B cell (primary cell): ENCODE results near the gene CTSH. TPM values are rescaled to one million over a fixed set of nuclear protein-coding genes. Genes with fewer than 3 reads are reported as not detected.

Experiments used
- ATAC-seq: fragments of 200-7000 bp; cut with Tn5 transposase; one replicate; pipeline ENCODE4 v1.10.0; 2021; ENCODE audit warnings: low read depth, mild to moderate bottlenecking, moderate number of reproducible peaks, moderate library complexity
- CTCF ChIA-PET: fragments of 350-600 bp; sonication (Branson Sonifier 250); formaldehyde crosslinking; loops from one replicate; lab custom pipeline; 2021; ENCODE audit warnings: antibody characterized with exemption, inconsistent platforms; lab: Charles Lee
- POLR2A ChIA-PET: fragments of 350-600 bp; sonication (Branson Sonifier 250); formaldehyde crosslinking; loops from one replicate; lab custom pipeline; 2021; ENCODE audit warnings: antibody characterized with exemption; lab: Charles Lee
- DNase-seq: peaks from one replicate; pipeline ENCODE4 v3.0.0; 2013
- H2AFZ ChIP-seq: 2 replicates; pipeline ENCODE4 v1.6.1; 2012; ENCODE audit warnings: mild to moderate bottlenecking, low read depth, low read length; ENCODE audit not compliant: insufficient read depth, poor library complexity, severe bottlenecking
- H3K27ac ChIP-seq, 2 donors: 1 replicate in 1 of 2; 2 replicates in 1 of 2; pipeline ENCODE4 v1.5.1; 2012 to 2013; ENCODE audit warnings: low read length in 2 of 2, mild to moderate bottlenecking in 2 of 2, moderate library complexity in 1 of 2
- H3K27me3 ChIP-seq, 4 experiments: fragments of 200-600 bp in 1 of 4; sonication (generic) in 1 of 4; replicated peaks in 1 of 4; 1 replicate in 2 of 4; 2 replicates in 2 of 4; pipeline versions ENCODE4 v1.6.1 to v1.7.0; 2013 to 2016; ENCODE audit warnings: low read length in 3 of 4, mild to moderate bottlenecking in 2 of 4, mixed read lengths in 1 of 4, moderate library complexity in 1 of 4; ENCODE audit not compliant: insufficient read depth in 4 of 4, control insufficient read depth in 3 of 4; ENCODE audit errors: control extremely low read depth in 1 of 4
- H3K36me3 ChIP-seq, 2 experiments: replicated peaks in 1 of 2; 1 replicate in 1 of 2; 2 replicates in 1 of 2; pipeline versions ENCODE4 v1.6.1 to v1.7.1; 2013; ENCODE audit warnings: low read length in 1 of 2; ENCODE audit not compliant: insufficient read depth in 2 of 2, control insufficient read depth in 1 of 2; ENCODE audit errors: control extremely low read depth in 1 of 2, extremely low read depth in 1 of 2
- H3K4me1 ChIP-seq, 2 donors: fragments of 200-600 bp in 1 of 2; sonication (generic) in 1 of 2; 1 replicate in 1 of 2; 2 replicates in 1 of 2; pipeline versions ENCODE4 v1.5.1 to v1.6.1; 2013 to 2017; ENCODE audit warnings: low read length in 2 of 2; ENCODE audit not compliant: control insufficient read depth in 2 of 2, insufficient read depth in 2 of 2
- H3K4me2 ChIP-seq: replicated peaks from 2 replicates; pipeline ENCODE3; 2012; ENCODE audit warnings: mild to moderate bottlenecking, low read depth, low read length; ENCODE audit not compliant: poor library complexity, severe bottlenecking
- H3K4me3 ChIP-seq, 5 experiments: fragments of 200-600 bp in 1 of 5; sonication (generic) in 1 of 5; 1 replicate in 3 of 5; 2 replicates in 2 of 5; pipeline versions ENCODE4 v1.5.1 to v1.7.0; 2011 to 2016; ENCODE audit warnings: low read length in 4 of 5, mild to moderate bottlenecking in 4 of 5, low read depth in 2 of 5, control low read depth in 1 of 5, moderate library complexity in 1 of 5; ENCODE audit not compliant: insufficient read depth in 1 of 5; ENCODE audit errors: control extremely low read depth in 1 of 5, extremely low read depth in 1 of 5
- H3K79me2 ChIP-seq: fragments of 200-600 bp; sonication (generic); one replicate; pipeline ENCODE4 v1.6.0; 2016; ENCODE audit warnings: low read length; ENCODE audit not compliant: control insufficient read depth, insufficient read depth
- H3K9ac ChIP-seq: fragments of 200-600 bp; sonication (generic); 2 replicates; pipeline ENCODE4 v1.6.1; 2017; ENCODE audit warnings: mild to moderate bottlenecking, low read length, moderate library complexity
- H3K9me3 ChIP-seq, 3 donors: one replicate each; pipeline versions ENCODE4 v1.6.1 to v1.7.1; 2013; ENCODE audit warnings: low read length in 2 of 3; ENCODE audit not compliant: control insufficient read depth in 2 of 3, insufficient read depth in 1 of 3; ENCODE audit errors: control extremely low read depth in 1 of 3
- H4K20me1 ChIP-seq: 2 replicates; pipeline ENCODE4 v1.6.0; 2012; ENCODE audit warnings: mild to moderate bottlenecking, low read length; ENCODE audit not compliant: insufficient read depth, control insufficient read depth, poor library complexity, severe bottlenecking
- H3K27ac Mint-ChIP-seq: one replicate; pipeline ENCODE4 v1.8.0; 2021; ENCODE audit warnings: mixed read lengths
- H3K27me3 Mint-ChIP-seq: one replicate; pipeline ENCODE4 v1.8.0; 2021; ENCODE audit warnings: mixed read lengths
- H3K4me1 Mint-ChIP-seq: one replicate; pipeline ENCODE4 v1.8.0; 2021; ENCODE audit warnings: mixed read lengths
- H3K4me3 Mint-ChIP-seq: one replicate; pipeline ENCODE4 v1.8.0; 2021; ENCODE audit warnings: mixed read lengths
- H3K9me3 Mint-ChIP-seq: one replicate; pipeline ENCODE4 v1.8.0; 2022; ENCODE audit warnings: mixed read lengths; ENCODE audit not compliant: insufficient read depth
- CTCF ChIP-seq: fragments of 200-600 bp; IDR thresholded peaks from one replicate; pipeline ENCODE4 v1.8.0; 2022; ENCODE audit warnings: antibody characterized with exemption, mild to moderate bottlenecking
- EZH2 ChIP-seq: IDR thresholded peaks from 2 replicates; pipeline ENCODE4 v1.6.1; 2012; ENCODE audit warnings: borderline replicate concordance, low read depth, mild to moderate bottlenecking, moderate library complexity, low read length; ENCODE audit not compliant: insufficient read depth, poor library complexity, severe bottlenecking
- WGBS: methylation state at CpG from one replicate; pipeline ENCODE4 v1.1.5; 2013; ENCODE audit warnings: missing lambda C conversion rate; ENCODE audit not compliant: insufficient coverage; 5-methylcytosine and 5-hydroxymethylcytosine counted together
- intact Hi-C: fragments of 100-400 bp; cut with micrococcal nuclease; formaldehyde crosslinking; loops from one replicate; pipeline ENCODE4 v1.10.0; 2022
- polyA plus RNA-seq: library from polyadenylated mRNA; depleted of rRNA; stranded (reverse); fragments of >200 nt; gene quantifications from 2 replicates; pipeline ENCODE4 v1.2.3, GENCODE V29; 2012
- total RNA-seq, 2 donors: library from RNA; stranded (reverse); fragments of 120-200 nt in 1 of 2; gene quantifications; 1 replicate in 1 of 2; 2 replicates in 1 of 2; pipeline versions ENCODE4 v1.2.3 to v1.2.4, GENCODE V29; 2013 to 2022

CTSH gene
- total and polyA plus RNA-seq, 2 donors (not counting 1 experiment from before 2014, with no cell fraction given): 399 to 441 TPM

- Mint-ChIP-seq H3K4me3 (no peak overlapping the region), H3K9me3 (no peaks in the 10 kb centered on the region), H3K27me3 (no peaks in the 10 kb centered on the region), H3K4me1 (no peaks in the 10 kb centered on the region), H3K27ac (no peak overlapping the region)
- TF ChIP-seq EZH2: no peak
- TF ChIP-seq CTCF: no peak
- Histone ChIP-seq H3K27me3 (no peaks in the 10 kb centered on the region), H3K9me3 (no peaks in the 10 kb centered on the region), H3K4me2 (no peak overlapping the region), H2AFZ (no peak overlapping the region), H3K27ac (no peak overlapping the region), H3K4me1 (no peaks in the 10 kb centered on the region), H3K9ac (no peak overlapping the region), H3K36me3 (peaks cover 31 to 86% of the 10 kb centered on the region in 2 experiments), H3K4me3 (no peak overlapping the region), H4K20me1 (peaks cover 75% of the 10 kb centered on the region), H3K79me2 (peaks cover 33% of the 10 kb centered on the region)
- DNase-seq: no peak
- ATAC-seq: no peak
- intact Hi-C loops: loop anchor here (2.0 kb wide), 1 partner anchor 13 kb away; no protein-coding TSS in a partner anchor
- CTCF ChIA-PET: no interaction called here
- no CpG with 5 or more reads among the region's 2 CpGs for WGBS
- POLR2A ChIA-PET: interaction anchor here (0.8 kb wide), 1 partner anchor 20 kb away, joined by 4 read pairs; no protein-coding TSS in a partner anchor
Observed at GRCh38 chr15:78893538-78893937, 51.3 kb downstream of the CTSH start.

DNA sequence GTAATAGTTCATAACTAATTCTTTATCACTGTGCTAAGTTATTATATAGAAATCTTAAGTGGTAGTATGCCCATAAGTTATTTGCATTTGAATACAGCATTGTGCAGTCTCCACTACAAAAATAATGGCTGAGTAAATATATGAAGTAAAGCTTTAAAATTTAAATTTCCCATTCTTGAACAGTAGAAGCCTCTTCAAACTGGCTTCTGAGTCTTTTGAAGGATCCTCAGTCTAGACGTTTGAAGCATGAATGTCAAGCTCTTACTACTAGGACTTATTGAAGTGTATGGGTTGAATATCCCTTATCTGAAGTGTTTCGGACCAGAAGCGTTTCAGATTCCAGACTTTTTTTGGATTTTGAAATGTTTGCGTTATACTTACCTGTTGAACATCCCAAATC, 55.8 kb downstream of the CTSH start:
- Mint-ChIP-seq H3K4me1 (peaks cover 6% of the 10 kb centered on the region), H3K27me3 (no peaks in the 10 kb centered on the region), H3K27ac (no peak overlapping the region), H3K9me3 (no peaks in the 10 kb centered on the region), H3K4me3 (no peak overlapping the region)
- peaks cover 85% of the 10 kb centered on the region for H4K20me1 ChIP-seq
- intact Hi-C loops: no loop called here
- no peak overlapping the region for H3K4me3 ChIP-seq
- H3K27me3 ChIP-seq: no peaks in the 10 kb centered on the region
- CTCF ChIA-PET: interaction anchor here (1.1 to 1.5 kb wide), 3 partner anchors 15 to 118 kb away, joined by 3 to 4 read pairs (median 4); no protein-coding TSS in a partner anchor
- H2AFZ ChIP-seq: no peak overlapping the region
- H3K27ac ChIP-seq: no peak overlapping the region
- no peak overlapping the region for H3K4me2 ChIP-seq
- ATAC-seq: no peak
- no peak overlapping the region for H3K9ac ChIP-seq
- H3K4me1 ChIP-seq: no peaks in the 10 kb centered on the region
- WGBS: no CpG with 5 or more reads among the region's 4 CpGs
- H3K79me2 ChIP-seq: peaks cover 55% of the 10 kb centered on the region
- DNase-seq: no peak
- no peaks in the 10 kb centered on the region for H3K9me3 ChIP-seq
- H3K36me3 ChIP-seq: peaks cover 22 to 90% of the 10 kb centered on the region in 2 experiments
- POLR2A ChIA-PET: no interaction called here
- no peak for TF ChIP-seq CTCF
- TF ChIP-seq EZH2: no peak
